KOPT-K1 (cell line): ENCODE data around the gene CALML6.

Experiments used
- H3K27ac ChIP-seq: fragments of 200-600 bp; sonication (generic); 2 replicates; pipeline ENCODE4 v1.5.1; 2016; ENCODE audit warnings: antibody characterized with exemption, mild to moderate bottlenecking, low read depth, low read length; ENCODE audit not compliant: poor library complexity, severe bottlenecking
- H3K36me3 ChIP-seq: fragments of 200-600 bp; sonication (generic); 2 replicates; pipeline ENCODE4 v1.5.1; 2017; ENCODE audit warnings: antibody characterized with exemption, mild to moderate bottlenecking, low read length, moderate library complexity; ENCODE audit not compliant: insufficient read depth
- H3K9me3 ChIP-seq: fragments of 200-600 bp; sonication (generic); 2 replicates; pipeline ENCODE4 v1.5.1; 2017; ENCODE audit warnings: antibody characterized with exemption, low read length, mild to moderate bottlenecking; ENCODE audit not compliant: insufficient read depth, poor library complexity, severe bottlenecking

The CALML6 gene

GRCh38 chr1:1915911-1916840 is 1.1 kb downstream of the CALML6 start:
- Histone ChIP-seq H3K36me3 (no peaks in the 10 kb centered on the region), H3K27ac (no peak overlapping the region), H3K9me3 (no peaks in the 10 kb centered on the region)

DNA sequence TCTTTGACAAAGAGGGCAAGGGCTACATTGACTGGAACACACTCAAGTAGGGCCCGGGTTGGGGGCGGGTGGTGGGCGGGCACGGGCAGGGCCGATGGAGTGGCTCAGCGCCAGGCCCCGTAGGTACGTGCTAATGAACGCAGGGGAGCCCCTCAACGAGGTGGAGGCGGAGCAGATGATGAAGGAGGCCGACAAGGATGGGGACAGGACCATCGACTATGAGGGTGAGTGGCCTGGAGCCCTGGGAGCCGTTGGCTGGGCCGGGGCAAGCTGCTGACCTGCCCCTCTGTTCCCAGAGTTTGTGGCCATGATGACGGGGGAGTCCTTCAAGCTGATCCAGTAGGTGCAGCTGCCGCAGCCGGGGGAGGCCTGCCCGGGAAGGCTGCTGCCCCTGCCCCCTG is 1.8 kb downstream of the CALML6 start:
- Histone ChIP-seq H3K36me3 (no peaks in the 10 kb centered on the region), H3K27ac (no peak overlapping the region), H3K9me3 (no peaks in the 10 kb centered on the region)

DNA sequence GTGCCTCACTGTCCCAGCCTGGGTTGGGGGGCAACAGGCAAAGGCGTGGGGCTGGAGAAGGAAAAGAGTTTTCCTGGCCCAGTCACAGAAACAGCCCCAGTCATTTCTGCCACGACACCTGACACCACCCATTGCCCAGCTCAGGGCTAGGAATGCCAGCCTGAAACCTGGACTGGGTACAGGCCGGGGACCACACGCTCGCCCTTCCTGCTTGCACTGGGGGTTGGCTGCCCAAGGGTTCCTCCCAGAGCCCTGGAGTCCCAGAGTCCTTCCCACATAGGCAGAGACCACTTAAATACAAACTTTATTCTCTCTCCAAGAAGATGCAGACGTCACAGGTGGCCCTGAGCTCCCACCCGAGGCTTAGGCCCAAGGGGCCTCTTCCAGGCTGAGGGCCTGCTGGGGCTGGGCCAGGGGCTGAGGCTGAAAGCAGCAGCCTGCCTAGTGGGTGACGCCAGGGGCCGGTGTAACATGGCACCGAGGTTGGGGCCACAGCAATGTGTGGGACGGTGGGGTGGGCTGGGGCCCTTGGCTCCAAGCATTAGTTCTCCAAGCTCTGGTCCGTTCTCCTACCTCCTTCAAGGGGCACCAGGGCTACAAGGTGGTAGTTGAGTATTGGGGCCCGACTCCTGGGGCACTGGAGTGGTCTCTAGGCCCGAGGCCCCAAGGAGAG is 2.4 kb downstream of the CALML6 start:
- Histone ChIP-seq H3K9me3 (no peaks in the 10 kb centered on the region), H3K27ac (no peak overlapping the region), H3K36me3 (no peaks in the 10 kb centered on the region)

DNA sequence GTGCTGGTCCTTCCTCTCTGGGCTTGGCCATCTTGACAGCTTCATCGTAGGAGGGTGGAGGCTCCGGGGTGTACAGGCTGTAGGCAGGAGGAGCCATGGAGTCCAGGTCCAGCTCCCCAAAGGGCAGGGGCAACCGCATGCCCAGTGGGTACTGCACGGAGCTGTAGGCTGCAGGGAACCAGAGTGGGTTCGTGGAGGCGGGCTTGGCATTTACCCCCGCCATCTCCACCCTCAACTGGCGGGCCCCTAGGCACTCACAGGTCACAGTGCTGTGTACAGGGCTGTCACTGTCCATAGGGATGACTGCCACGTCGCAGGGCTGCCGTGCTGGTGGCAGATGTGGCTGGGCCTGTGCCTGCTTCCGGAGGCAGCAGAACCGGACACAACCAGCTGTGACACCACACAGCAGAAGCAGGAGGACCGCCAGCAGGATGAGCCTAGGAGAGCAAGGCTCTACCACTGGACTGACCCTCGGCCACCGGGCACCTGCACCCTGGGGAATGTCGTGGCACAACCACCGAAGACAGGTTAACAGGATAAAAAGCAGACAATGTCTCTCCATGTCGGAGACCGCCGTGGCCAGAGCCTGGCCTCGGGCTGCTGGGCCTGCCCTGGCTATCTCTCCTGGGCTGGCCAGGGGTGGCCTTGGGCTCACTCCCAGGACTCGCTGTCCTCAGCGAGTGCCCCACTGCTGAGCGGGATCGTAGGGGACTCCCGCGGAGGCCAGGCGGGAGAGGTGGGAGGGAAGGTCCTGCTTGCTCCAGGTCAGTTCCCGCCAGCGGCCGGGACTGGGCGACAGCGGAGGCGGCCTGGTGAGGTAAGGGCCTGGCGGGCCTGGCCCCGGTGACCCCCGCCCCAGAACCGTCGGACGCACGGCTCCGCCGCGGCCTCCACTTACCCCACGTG is 3.2 kb downstream of the CALML6 start:
- no peak overlapping the region for H3K27ac ChIP-seq
- no peaks in the 10 kb centered on the region for H3K9me3 ChIP-seq
- no peaks in the 10 kb centered on the region for H3K36me3 ChIP-seq

DNA sequence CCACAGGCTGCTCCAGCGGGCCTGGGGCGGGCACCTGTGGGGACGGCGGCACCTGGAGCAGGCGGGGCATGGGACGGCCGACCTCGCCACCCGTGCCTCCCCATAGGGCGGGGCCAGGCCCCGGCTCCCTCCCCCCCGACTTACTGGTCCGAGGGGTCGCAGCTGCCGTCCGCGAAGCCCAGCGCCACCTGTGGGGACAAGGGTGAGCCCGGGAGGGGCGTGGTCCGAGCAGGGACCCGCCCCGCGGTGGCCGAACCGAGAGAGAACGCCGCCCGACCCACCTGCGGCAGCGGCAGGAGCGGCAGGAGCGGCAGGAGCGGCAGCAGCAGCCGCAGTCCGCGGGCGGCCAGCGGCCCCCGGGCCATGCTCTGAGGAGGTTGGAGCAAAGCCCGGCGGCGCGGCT is 3.8 kb downstream of the CALML6 start, which contains the start of gene TMEM52:
Gene TMEM52, minus strand, starts transcription at position 379 of the 403 bp plus-strand sequence. Its CDS starts 14 bp downstream, at position 365.
- Histone ChIP-seq H3K36me3 (no peaks in the 10 kb centered on the region), H3K9me3 (no peaks in the 10 kb centered on the region), H3K27ac (no peak within 1 kb of the TSS)

DNA sequence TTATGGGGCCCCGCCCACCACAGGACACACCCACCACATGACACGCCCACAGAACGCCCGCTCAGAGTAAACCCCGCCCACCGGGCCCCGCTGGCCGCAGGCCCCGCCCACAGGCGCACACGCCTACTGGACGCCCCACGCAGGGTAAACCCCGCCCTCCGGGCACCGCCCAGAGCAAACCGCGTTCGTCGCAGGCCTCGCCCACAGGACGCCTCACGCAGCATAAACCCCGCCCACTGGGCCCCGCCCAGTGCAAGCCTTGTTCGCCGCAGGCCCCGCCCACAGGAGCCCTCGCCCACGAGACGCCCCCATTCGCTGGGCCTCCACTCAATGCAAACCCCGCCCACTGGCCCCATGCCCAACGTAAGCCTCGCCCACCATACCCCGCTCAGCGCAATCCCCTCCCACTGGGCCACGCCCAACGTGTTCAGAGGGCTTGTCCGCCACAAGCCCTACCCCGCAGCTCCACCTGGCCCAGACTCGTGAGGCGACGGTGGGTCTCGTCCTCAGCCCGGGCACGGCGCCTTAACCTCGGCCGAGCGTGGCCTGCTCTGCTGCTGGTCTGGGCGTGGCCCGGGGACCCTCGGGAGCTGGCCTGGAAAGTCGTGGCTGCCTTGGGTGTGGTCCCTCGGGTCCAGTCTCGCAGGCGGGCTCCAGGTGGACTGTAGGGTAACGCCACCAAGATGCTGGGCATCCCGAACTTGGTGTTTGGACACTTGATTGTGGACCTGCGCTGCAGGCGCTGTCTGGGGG is 4.4 kb downstream of the CALML6 start:
- no peaks in the 10 kb centered on the region for H3K36me3 ChIP-seq
- H3K9me3 ChIP-seq = no peaks in the 10 kb centered on the region
- no peak overlapping the region for H3K27ac ChIP-seq

GRCh38 chr1:1920057-1920607 is 5.1 kb downstream of the CALML6 start:
- Histone ChIP-seq H3K36me3 (no peaks in the 10 kb centered on the region), H3K9me3 (no peaks in the 10 kb centered on the region), H3K27ac (no peak overlapping the region)

DNA sequence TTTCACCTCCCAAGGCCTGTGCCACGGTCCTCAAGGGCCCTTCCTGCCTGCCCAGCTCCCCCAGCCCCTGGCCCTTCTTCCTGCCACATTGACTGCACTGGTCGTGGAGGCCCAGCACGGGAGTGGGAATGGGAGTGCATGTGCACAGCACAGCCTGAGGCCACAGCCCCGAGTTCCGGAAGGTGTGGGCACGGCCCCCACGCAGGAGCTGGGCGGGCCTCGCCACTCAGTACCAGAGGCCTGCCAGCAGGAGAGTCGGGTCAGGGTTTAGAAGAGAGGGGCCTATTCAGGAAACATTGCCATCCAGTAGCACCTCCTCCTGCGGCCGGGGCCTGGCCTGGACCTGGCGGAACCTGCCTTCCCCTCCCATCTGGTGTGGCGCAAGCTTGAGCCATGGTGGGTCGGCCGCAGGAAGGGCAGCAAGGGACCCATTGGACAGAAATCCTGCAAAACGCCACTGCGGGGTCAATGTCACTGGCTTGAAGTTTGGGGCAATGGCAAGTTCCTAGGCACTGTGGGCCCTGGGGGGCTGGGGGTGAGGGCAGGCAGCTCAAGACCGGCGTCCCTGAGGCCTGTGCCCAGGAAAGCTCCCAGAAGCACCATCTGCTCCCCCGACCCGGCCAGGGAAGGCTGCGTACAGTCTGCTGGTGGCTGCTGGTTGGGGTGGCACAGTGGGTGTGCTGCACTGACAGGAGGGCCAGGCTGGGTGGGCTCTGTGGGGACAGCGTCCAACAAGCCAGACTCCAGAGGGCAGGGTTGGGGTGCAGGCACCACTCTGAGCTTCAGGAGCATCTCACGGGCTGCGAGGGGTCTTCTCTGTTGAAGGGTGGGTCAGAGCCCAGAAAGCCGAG is 5.8 kb downstream of the CALML6 start:
- H3K27ac ChIP-seq = no peak overlapping the region

DNA sequence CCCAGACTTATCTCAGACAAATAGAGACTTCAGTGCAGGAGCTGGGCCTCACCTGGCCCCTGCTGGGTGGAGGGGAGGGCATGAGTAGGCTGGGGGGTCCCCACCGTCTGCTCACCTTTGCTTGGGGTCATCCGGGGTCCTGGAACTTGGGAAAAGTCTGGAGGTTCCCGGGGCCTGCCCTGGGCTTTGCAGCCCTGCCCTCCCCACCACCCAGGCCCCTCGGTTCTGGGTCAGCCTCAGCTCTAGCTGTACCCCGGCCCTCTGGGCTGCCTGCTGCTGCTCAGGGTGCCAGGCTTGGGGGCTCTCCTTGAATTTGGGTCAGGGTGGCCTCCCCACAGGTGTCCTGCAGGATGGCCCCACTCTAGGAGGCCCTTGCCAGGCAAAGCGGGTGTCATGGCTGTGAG is 6.4 kb downstream of the CALML6 start:
- no peaks in the 10 kb centered on the region for H3K36me3 ChIP-seq
- H3K27ac ChIP-seq = no peak overlapping the region
- H3K9me3 ChIP-seq = no peaks in the 10 kb centered on the region

More for the DNA sequence above, 5.8 kb downstream of the CALML6 start:
- Histone ChIP-seq H3K9me3 (no peaks in the 10 kb centered on the region), H3K36me3 (no peaks in the 10 kb centered on the region)

- H3K27ac ChIP-seq = no peak overlapping the region
- H3K9me3 ChIP-seq = no peaks in the 10 kb centered on the region
- no peaks in the 10 kb centered on the region for H3K36me3 ChIP-seq
Measured at GRCh38 chr1:1921901-1922701, 7.0 kb downstream of the CALML6 start.

DNA sequence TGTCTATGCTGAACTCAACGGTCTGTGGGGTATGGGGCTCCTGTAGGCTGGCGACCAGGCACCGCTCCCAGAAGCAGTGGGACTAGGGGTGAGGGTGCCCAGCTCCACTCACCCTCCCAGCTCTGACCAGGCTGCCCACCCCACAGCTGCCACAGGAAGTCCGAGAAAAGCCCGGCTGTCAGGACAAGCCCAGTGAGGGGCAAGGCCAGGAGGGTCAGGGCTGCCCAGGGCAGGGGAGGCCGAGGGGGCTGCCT is 7.6 kb downstream of the CALML6 start:
- H3K27ac ChIP-seq = no peak overlapping the region
- no peaks in the 10 kb centered on the region for H3K36me3 ChIP-seq
- no peaks in the 10 kb centered on the region for H3K9me3 ChIP-seq

DNA sequence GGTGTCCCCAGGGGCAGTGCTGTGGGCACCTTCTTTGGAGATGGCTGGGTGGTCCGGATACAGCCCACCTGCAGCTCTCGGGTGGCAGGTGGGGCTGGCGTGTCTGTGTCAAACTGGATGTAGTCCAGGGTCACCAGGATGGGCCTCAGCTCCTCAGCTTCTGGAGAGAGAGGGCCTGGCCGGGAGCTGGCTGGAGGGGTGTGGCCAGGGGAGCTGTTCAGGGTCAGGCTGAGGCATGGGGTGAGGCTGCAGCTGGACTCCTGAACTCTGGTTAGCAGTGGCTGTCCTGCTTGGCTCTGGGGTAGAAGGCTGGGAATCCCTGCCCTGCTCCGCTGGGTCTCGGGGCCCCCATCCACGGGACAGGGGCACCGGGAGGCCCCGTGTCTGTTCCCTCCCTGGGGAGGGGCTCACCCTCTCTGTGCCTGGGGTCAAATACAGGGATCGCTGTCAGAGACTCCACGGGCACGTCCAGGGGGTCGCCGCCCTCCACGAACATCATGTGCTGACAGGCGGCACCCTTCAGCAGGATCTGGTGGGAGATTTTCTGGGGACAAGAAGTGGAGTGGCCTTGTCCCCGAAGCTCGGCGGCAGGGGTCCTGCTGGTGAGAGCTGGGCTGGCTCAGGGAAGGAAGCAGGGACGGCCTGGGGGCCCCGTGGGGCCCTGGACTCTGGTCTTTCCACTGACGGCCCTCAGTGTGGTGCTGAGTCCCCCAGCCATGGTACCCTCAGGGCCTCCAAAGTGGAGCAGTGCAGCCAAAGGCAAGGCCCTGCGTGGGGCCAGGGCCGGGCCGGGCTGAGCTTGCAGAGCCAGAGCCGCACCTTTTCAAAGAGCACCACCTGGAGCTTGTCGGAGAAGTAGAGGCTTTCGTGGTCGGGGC is 8.1 kb downstream of the CALML6 start:
- Histone ChIP-seq H3K36me3 (no peaks in the 10 kb centered on the region), H3K9me3 (no peaks in the 10 kb centered on the region), H3K27ac (no peak overlapping the region)
